HepG2 (cell line): ENCODE measurements around the gene RASSF7.

Experiments used
- DNMT1 ChIP-seq: sonication (generic); formaldehyde crosslinking; IDR thresholded peaks from 2 replicates; pipeline ENCODE4 v1.5.1; 2020; ENCODE audit warnings: mild to moderate bottlenecking, missing genetic modification reagents
- JUN ChIP-seq: sonication (generic); formaldehyde crosslinking; IDR thresholded peaks from 2 replicates; pipeline ENCODE4 v1.4.0; 2020; ENCODE audit warnings: mild to moderate bottlenecking, missing genetic modification reagents
- JUNB ChIP-seq: sonication (generic); formaldehyde crosslinking; IDR thresholded peaks from 2 replicates; pipeline ENCODE4 v1.8.0; 2022; ENCODE audit warnings: missing genetic modification reagents, mild to moderate bottlenecking, borderline replicate concordance
- KLF9 ChIP-seq: IDR thresholded peaks from 2 replicates; pipeline ENCODE4 v1.6.1; 2016; ENCODE audit warnings: low read depth
- SNAI1 ChIP-seq: sonication (generic); formaldehyde crosslinking; IDR thresholded peaks from 2 replicates; pipeline ENCODE4 v1.5.0; 2020; ENCODE audit warnings: mild to moderate bottlenecking, missing genetic modification reagents, borderline replicate concordance
- YY1 ChIP-seq: IDR thresholded peaks from 2 replicates; pipeline ENCODE4 v1.6.1; 2011; ENCODE audit warnings: low read length, low read depth, moderate library complexity, mild to moderate bottlenecking; ENCODE audit not compliant: insufficient read depth, insufficient replicate concordance
- ZBTB7A ChIP-seq: sonication (generic); formaldehyde crosslinking; IDR thresholded peaks from 2 replicates; pipeline ENCODE4 v1.8.0; 2022; ENCODE audit warnings: mild to moderate bottlenecking, missing genetic modification reagents
- ZNF180 ChIP-seq: sonication (generic); formaldehyde crosslinking; IDR thresholded peaks from 2 replicates; pipeline ENCODE4 v1.4.0; 2020; ENCODE audit warnings: low read depth, missing genetic modification reagents, borderline replicate concordance
- ZNF282 ChIP-seq: fragments of 450-650 bp; IDR thresholded peaks from 2 replicates; pipeline ENCODE4 v1.6.1; 2018; ENCODE audit not compliant: partially characterized antibody
- ZNF589 ChIP-seq: sonication (generic); formaldehyde crosslinking; conservative IDR thresholded peaks from 2 replicates; pipeline ENCODE4 v1.8.0; 2022; ENCODE audit warnings: mild to moderate bottlenecking, moderate library complexity, missing genetic modification reagents
- ZNF850 ChIP-seq: sonication (generic); formaldehyde crosslinking; conservative IDR thresholded peaks from 2 replicates; pipeline ENCODE4 v1.9.0; 2021; ENCODE audit warnings: mild to moderate bottlenecking, missing genetic modification reagents
- TF ChIP-seq, protein P1 (sequence below): sonication (generic); formaldehyde crosslinking; IDR thresholded peaks from 2 replicates; pipeline ENCODE4 v1.8.1; 2023; ENCODE audit warnings: mild to moderate bottlenecking, missing genetic modification reagents

DNA sequence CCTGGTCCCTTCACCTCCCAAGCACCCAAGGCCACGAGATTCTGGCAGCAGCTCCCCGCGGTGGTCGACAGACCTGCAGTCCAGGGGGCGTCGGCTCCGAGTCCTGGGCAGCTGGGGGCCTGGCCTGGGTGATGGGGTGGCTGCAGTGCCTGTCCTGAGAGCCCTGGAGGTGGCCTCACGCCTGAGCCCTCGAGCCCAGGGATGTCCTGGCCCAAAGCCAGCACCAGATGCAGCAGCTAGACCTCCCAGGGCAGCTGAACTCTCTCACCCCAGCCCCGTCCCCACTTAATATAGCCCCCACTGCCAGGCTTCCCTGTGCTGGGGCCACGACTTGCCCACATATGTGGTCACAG, 6.8 kb upstream of the RASSF7 start:
- TF ChIP-seq KLF9 (CRISPR knock-in tag) (no peak), YY1 (no peak), ZNF282 (no peak), ZNF180 (CRISPR knock-in tag) (no peak), JUNB (no peak), ZNF850 (CRISPR knock-in tag) (no peak), DNMT1 (no peak), ZNF589 (no peak), JUN (CRISPR knock-in tag) (no peak), ZBTB7A (CRISPR knock-in tag) (no peak), SNAI1 (CRISPR knock-in tag) (no peak)
- TF ChIP-seq, protein P1, sequence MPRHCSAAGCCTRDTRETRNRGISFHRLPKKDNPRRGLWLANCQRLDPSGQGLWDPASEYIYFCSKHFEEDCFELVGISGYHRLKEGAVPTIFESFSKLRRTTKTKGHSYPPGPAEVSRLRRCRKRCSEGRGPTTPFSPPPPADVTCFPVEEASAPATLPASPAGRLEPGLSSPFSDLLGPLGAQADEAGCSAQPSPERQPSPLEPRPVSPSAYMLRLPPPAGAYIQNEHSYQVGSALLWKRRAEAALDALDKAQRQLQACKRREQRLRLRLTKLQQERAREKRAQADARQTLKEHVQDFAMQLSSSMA (CRISPR knock-in tag), result no peak
